GM12864 (cell line): ENCODE results near the gene TSPAN13.

Experiments
- DNase-seq: peaks from one replicate; pipeline ENCODE4 v3.0.0-alpha.2; 2011; ENCODE audit warnings: low read depth
- H3K4me3 ChIP-seq: 2 replicates; pipeline ENCODE4 v1.5.1; 2011; ENCODE audit warnings: mild to moderate bottlenecking, low read depth, low read length, control low read depth
- CTCF ChIP-seq: IDR thresholded peaks from 2 replicates; pipeline ENCODE4 v1.5.1; 2011; ENCODE audit warnings: low read depth, mild to moderate bottlenecking, moderate library complexity, low read length, control low read depth, inconsistent platforms; ENCODE audit errors: missing control alignments

The TSPAN13 gene

GRCh38 chr7:16804674-16805439 is 51.3 kb downstream of the TSPAN13 start, which contains the start of gene AGR2:
Gene AGR2, minus strand, starts transcription at chr7:16804999. Its CDS starts 3,203 bp downstream, at chr7:16801796.
- TF ChIP-seq CTCF: no peak
- H3K4me3 ChIP-seq: no peak within 1 kb of the TSS
- no peak for DNase-seq

GRCh38 chr7:16805441-16805840 is 51.9 kb downstream of the TSPAN13 start:
- no peak for TF ChIP-seq CTCF
- H3K4me3 ChIP-seq: no peak overlapping the region
- DNase-seq: no peak

DNA sequence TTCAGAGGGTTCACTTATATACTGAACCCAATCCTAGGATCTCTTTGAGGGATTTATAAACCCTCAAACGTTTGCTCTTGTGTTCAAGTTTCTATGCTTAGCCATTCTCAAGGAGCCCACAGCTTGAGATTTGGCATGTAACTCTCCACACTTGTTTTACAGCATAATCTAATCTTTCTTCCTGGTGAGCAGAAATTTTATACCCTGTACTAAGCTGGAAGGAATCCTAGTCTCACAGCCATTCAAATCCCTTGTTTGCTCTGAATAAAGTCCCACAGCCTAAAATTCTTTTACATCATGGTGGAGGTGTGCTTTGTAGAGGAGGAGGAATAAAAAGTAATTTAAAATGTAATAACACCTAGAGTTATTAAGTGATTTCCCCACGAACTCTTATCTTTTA is 56.6 kb downstream of the TSPAN13 start:
- no peak for TF ChIP-seq CTCF
- no peak for DNase-seq

GRCh38 chr7:16810573-16810972 is 57.0 kb downstream of the TSPAN13 start:
- H3K4me3 ChIP-seq: no peak overlapping the region
- TF ChIP-seq CTCF: no peak
- no peak for DNase-seq

More for the DNA sequence above, 56.6 kb downstream of the TSPAN13 start:
- H3K4me3 ChIP-seq: no peak overlapping the region

DNA sequence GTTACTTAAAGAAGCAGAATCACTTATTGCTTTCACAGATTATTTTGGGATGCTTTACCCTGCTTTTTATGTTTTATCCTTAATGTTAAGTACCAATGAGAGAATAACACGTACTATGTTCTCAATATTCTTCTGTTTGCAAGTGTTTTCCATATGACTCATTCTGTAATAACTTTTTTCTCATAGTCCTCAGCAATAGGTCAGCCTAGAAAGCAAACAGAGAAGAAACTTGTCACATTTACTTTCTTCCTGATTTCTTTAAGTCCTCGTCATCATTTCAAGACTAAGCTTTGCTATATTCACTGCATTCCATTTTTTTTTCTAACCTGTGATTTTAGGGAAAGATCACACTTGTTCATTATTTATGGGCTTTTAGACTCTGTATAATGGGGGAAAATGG is 58.0 kb downstream of the TSPAN13 start:
- no peak for TF ChIP-seq CTCF
- no peak for DNase-seq
- H3K4me3 ChIP-seq: no peak overlapping the region

DNA sequence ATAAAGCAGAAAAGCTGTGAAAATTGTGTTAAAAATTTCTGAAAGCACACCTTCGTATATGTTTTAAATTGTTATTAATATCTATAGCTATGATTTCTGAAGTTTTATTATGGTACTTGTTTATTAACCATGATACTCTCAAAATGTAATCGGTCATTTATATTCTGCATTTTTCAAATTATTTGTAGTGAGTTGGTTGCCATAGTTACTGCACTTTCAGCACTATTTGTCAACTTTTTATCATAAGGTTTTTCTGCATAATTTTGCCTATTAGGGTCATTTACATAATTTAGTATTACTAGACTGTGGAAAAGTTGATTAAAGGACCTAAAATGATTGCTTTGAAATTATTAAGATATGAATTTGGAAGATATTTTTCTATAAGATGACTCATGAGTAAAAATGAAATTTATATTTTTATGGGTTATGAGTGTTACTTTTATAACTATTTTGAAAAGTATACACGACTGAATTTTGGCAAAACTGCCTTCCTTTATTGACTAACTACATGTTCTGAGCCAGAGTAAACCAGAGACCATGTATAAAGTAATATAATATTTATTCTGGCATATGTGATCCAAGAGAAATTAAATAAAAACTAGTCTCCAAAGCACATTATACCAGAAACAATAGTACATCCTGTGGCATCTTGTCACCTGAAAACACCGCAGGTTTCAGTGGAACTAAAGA is 59.1 kb downstream of the TSPAN13 start:
- H3K4me3 ChIP-seq: no peak overlapping the region
- DNase-seq: no peak
- no peak for TF ChIP-seq CTCF
